Rectal smooth muscle tissue (tissue), 1 donor: ENCODE data around the gene RORB.
A peak's percentile ranks its signal among the peaks of the same experiment; 100 is the strongest.

Experiments
- H3K27ac ChIP-seq: one replicate; pipeline ENCODE4 v1.7.0; 2013; ENCODE audit warnings: low read depth, low read length, inconsistent platforms
- H3K27me3 ChIP-seq: one replicate; pipeline ENCODE4 v1.7.0; 2013; ENCODE audit warnings: low read length; ENCODE audit not compliant: control insufficient read depth, insufficient read depth
- H3K36me3 ChIP-seq: one replicate; pipeline ENCODE4 v1.7.0; 2013; ENCODE audit warnings: low read length; ENCODE audit not compliant: control insufficient read depth, insufficient read depth
- H3K4me1 ChIP-seq: one replicate; pipeline ENCODE4 v1.7.0; 2013; ENCODE audit warnings: low read length; ENCODE audit not compliant: control insufficient read depth, insufficient read depth
- H3K4me3 ChIP-seq: one replicate; pipeline ENCODE4 v1.7.0; 2013; ENCODE audit warnings: low read length
- H3K9ac ChIP-seq: one replicate; pipeline ENCODE4 v1.7.0; 2013; ENCODE audit warnings: low read length

The RORB gene

GRCh38 chr9:74498621-74499095 is 1.5 kb downstream of the RORB start:
- peak overlapping the region; percentile 62 for H3K4me3 ChIP-seq
- no peaks in the 10 kb centered on the region for H3K36me3 ChIP-seq
- H3K4me1 ChIP-seq: no peaks in the 10 kb centered on the region
- peaks cover 16% of the 10 kb centered on the region for H3K27me3 ChIP-seq
- no peak overlapping the region for H3K27ac ChIP-seq
- H3K9ac ChIP-seq: no peak overlapping the region

DNA sequence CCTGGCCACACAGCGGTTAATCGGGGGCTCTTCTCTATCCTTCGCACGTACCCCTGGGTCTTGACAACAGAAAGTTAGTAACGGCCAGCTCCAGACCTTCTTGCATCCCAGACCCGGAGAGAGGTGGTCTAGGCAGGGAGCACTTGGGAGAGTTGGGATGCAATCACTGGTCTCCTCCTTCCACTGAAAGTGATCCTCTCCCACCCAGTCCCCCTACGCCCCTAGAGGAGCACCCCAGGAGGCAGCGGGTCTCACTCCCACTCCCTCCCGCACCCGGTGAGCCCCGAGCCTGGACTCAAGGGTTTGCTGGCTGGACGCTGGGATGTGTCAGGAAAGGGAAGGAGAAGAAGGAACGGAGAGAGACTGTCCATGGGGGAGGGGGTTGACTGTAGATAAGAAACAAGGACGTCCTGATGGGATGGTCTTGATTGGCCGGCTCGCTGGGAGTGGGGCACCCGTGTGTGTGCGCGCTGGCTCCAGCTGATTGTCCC is 2.0 kb downstream of the RORB start:
- H3K36me3 ChIP-seq: no peaks in the 10 kb centered on the region
- H3K4me1 ChIP-seq: no peaks in the 10 kb centered on the region
- H3K9ac ChIP-seq: no peak overlapping the region
- peaks cover 16% of the 10 kb centered on the region for H3K27me3 ChIP-seq
- H3K27ac ChIP-seq: no peak overlapping the region
- H3K4me3 ChIP-seq: peak overlapping the region; percentile 62

GRCh38 chr9:74499770-74500583 is 2.8 kb downstream of the RORB start:
- peak overlapping the region; percentile 62 for H3K4me3 ChIP-seq
- H3K9ac ChIP-seq: no peak overlapping the region
- no peaks in the 10 kb centered on the region for H3K36me3 ChIP-seq
- no peak overlapping the region for H3K27ac ChIP-seq
- no peaks in the 10 kb centered on the region for H3K4me1 ChIP-seq
- peaks cover 16% of the 10 kb centered on the region for H3K27me3 ChIP-seq

GRCh38 chr9:74500584-74500924 is 3.4 kb downstream of the RORB start:
- H3K27me3 ChIP-seq: peaks cover 16% of the 10 kb centered on the region
- no peak overlapping the region for H3K27ac ChIP-seq
- peak overlapping the region; percentile 19 for H3K4me3 ChIP-seq

GRCh38 chr9:74501570-74501969 is 4.4 kb downstream of the RORB start:
- Histone ChIP-seq H3K4me3 (no peak overlapping the region), H3K9ac (no peak overlapping the region), H3K4me1 (no peaks in the 10 kb centered on the region), H3K27ac (no peak overlapping the region), H3K36me3 (no peaks in the 10 kb centered on the region), H3K27me3 (peaks cover 16% of the 10 kb centered on the region)

More at GRCh38 chr9:74500584-74500924, 3.4 kb downstream of the RORB start:
- Histone ChIP-seq H3K4me1 (no peaks in the 10 kb centered on the region), H3K36me3 (no peaks in the 10 kb centered on the region), H3K9ac (no peak overlapping the region)

DNA sequence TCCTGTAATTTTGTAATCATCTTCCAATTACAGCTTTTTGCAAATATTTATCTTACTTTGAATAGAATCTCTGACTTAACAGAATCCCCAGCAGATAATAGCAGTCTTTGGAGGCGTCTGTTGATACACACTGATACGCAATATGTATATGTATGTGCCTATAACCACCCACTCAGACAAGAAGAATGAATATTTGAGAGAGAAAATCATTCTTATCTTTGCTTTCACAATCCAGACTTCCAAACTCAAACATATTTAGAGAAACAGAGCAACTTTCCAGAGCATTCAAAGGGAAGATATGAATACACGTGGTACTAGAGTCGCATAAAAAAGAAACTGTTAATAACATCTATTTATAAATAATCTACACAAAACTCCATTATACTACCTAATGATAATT is 6.1 kb downstream of the RORB start:
- Histone ChIP-seq H3K4me3 (no peak overlapping the region), H3K4me1 (no peaks in the 10 kb centered on the region), H3K27me3 (peaks cover 16% of the 10 kb centered on the region), H3K36me3 (no peaks in the 10 kb centered on the region), H3K27ac (no peak overlapping the region), H3K9ac (no peak overlapping the region)

DNA sequence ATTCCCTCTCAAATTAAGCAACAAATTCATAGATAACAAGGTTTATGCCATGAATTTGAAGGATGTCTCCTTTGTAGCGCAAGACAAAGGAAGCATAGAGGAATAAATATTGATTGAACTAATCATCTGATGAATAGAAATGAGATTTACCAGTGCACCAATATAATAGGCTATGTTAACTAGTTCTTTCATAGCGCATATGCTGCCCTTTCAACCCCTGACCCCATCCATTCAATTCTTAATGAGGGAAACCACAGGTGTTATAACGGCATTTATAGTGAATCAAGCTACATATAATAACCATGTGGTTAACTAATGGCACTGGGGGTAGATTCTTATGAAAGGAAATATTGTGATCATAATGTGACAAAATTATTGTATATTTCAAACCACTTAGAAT is 6.5 kb downstream of the RORB start:
- H3K9ac ChIP-seq: no peak overlapping the region
- H3K27ac ChIP-seq: no peak overlapping the region
- no peaks in the 10 kb centered on the region for H3K36me3 ChIP-seq
- no peaks in the 10 kb centered on the region for H3K4me1 ChIP-seq
- peaks cover 16% of the 10 kb centered on the region for H3K27me3 ChIP-seq
- H3K4me3 ChIP-seq: no peak overlapping the region

- no peak overlapping the region for H3K9ac ChIP-seq
- H3K4me3 ChIP-seq: no peak overlapping the region
- H3K27me3 ChIP-seq: no peaks in the 10 kb centered on the region
- no peaks in the 10 kb centered on the region for H3K4me1 ChIP-seq
- H3K36me3 ChIP-seq: no peaks in the 10 kb centered on the region
- H3K27ac ChIP-seq: no peak overlapping the region
These were observed 14.2 kb downstream of the RORB start for GRCh38 chr9:74511333-74511732.

DNA sequence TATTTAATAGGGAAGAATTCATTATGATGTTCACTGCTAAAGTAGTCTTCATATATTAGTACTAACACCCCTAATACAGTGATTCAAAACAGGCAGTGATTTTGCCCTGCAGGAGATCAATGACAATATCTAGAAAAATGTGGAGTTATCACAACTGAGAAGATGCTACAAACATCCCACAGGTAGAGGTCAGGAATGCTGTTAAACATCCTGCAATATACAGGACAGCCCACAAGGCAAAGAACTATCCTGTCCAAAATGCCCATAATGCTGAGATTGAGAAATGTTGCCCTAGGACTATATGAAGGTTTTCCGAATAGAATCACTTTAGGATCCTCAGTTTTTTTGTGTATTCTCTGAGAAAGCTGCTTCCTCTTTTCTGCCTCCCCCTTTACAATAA is 15.3 kb downstream of the RORB start:
- no peaks in the 10 kb centered on the region for H3K36me3 ChIP-seq
- H3K27me3 ChIP-seq: no peaks in the 10 kb centered on the region
- no peak overlapping the region for H3K9ac ChIP-seq
- no peak overlapping the region for H3K27ac ChIP-seq
- no peaks in the 10 kb centered on the region for H3K4me1 ChIP-seq
- no peak overlapping the region for H3K4me3 ChIP-seq

DNA sequence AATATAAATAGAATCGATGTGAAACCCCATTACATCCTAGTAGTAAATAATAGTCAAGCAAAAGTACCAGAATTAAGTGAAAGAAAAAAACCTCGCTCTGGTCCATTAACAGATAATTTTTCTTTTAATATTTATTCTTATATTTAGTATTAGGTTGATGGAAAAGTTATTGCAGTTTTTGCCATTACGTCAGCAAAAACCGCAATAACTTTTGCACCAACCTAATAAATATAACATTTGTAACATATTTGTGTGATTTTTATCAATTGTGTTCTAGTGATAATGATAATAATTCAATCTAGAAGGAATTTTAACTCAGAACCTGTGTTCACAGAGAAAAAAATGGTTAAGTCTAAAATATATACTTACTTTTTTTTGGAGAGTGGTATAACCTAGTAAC is 16.1 kb downstream of the RORB start:
- no peaks in the 10 kb centered on the region for H3K36me3 ChIP-seq
- no peak overlapping the region for H3K27ac ChIP-seq
- H3K27me3 ChIP-seq: no peaks in the 10 kb centered on the region
- H3K4me3 ChIP-seq: no peak overlapping the region
- no peak overlapping the region for H3K9ac ChIP-seq
- no peaks in the 10 kb centered on the region for H3K4me1 ChIP-seq

GRCh38 chr9:74517188-74517587 is 20.1 kb downstream of the RORB start:
- Histone ChIP-seq H3K4me3 (no peak overlapping the region), H3K9ac (no peak overlapping the region), H3K27me3 (no peaks in the 10 kb centered on the region), H3K4me1 (no peaks in the 10 kb centered on the region), H3K36me3 (no peaks in the 10 kb centered on the region), H3K27ac (no peak overlapping the region)

DNA sequence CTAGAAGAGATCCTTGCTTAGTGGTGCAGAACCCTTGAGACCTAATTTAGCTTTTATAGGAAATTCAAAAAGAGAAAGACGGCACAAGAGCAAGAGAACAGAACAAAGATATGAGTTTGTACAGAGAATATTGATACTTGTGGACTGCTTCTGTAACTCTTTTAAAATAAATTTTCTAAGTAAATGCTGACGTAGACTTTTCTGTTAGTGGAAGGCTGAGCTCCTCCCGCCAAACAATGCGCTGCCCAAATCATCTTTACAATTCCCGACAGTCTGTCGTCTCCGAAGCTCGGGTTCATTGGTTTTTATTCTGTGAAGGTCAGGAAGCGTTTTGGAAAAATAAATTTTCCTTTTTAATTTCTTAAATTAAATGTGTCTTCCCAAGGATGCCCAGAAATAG is 22.3 kb downstream of the RORB start:
- no peak overlapping the region for H3K27ac ChIP-seq
- no peak overlapping the region for H3K4me3 ChIP-seq

DNA sequence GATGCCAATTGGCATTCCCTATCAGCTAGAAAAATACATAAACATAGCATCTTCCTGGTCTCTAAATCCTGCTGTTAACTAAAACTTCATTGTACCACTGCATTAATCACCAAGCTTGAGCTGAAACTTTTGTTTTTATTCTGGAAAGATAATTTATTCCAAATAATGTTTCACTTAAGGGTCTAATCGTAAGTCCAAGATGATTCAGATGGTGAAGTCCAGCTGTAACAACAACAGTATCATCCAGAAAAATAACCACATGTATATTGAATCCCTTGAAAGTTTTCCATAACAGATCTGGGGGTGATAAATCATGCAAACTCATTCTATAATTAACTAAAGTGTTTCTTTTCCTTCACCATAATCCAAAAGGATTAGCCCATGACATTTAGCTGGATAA is 23.9 kb downstream of the RORB start:
- H3K36me3 ChIP-seq: no peaks in the 10 kb centered on the region
- no peak overlapping the region for H3K27ac ChIP-seq
- H3K4me3 ChIP-seq: no peak overlapping the region
- H3K27me3 ChIP-seq: no peaks in the 10 kb centered on the region
- no peak overlapping the region for H3K9ac ChIP-seq
- no peaks in the 10 kb centered on the region for H3K4me1 ChIP-seq

More for the DNA sequence above, 22.3 kb downstream of the RORB start:
- H3K9ac ChIP-seq: no peak overlapping the region
- H3K4me1 ChIP-seq: no peaks in the 10 kb centered on the region
- no peaks in the 10 kb centered on the region for H3K27me3 ChIP-seq
- H3K36me3 ChIP-seq: no peaks in the 10 kb centered on the region
